Germinal center (tissue), 1 donor: ENCODE measurements around the gene TRAPPC2L.
A peak's percentile ranks its signal among the peaks of the same experiment; 100 is the strongest.

Experiments
- DNase-seq: peaks from one replicate; pipeline ENCODE4 v3.0.0; 2012; ENCODE audit warnings: mixed read lengths, low spot score

The TRAPPC2L gene

DNA sequence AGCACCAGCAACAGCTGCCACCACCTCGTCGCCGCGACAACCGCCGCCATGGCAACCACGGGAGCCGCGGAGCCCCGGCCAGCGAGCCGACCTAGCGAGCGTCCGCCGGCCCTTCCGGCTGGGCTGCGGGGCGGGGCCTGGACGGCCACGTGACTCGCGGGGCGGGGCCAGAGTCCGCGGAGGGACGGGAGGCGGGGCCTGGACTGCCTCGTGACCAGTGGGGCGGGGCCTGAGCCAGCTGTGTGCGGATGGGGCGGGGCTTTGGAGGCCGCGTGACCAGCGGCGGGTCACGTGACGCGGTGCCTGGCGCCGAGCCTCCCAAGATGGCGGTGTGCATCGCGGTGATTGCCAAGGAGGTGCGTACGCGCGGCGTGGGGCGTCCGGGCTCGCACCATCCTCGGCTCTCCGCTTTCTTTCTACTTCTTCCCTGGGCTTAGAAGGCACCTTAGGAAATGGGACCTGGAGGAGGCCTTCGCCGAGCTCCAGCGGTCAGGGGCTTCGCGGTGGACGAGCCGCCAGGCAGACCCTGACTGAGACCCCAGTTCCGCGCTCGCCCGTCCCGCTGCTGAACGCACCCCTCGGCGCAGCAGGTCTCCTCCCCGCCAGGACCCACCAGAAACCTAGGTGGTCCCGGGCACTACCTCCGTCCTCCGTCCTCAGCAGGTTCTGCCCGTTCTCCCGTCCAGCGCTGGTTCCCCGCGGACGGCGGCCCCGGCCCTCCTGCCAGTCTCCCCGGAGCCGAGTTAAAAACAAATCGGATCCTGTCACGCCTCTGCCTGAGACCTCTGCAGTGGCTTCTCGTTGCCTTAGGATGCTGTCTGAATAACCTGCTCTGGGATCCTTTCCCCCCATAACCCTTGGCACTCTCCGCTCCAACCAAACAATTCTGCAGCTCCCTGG, at the start of gene TRAPPC2L, which contains the start of gene GALNS:
Gene TRAPPC2L, plus strand, starts transcription at position 300 of the 900 bp plus-strand sequence. Its CDS starts 24 bp downstream, at position 324.
Gene GALNS, minus strand, starts transcription at position 120 of the 900 bp plus-strand sequence. Its CDS starts 70 bp downstream, at position 50.
- DNase-seq = peak; percentile 100

- DNase-seq = no peak
Measured at GRCh38 chr16:88807142-88807625, 49.7 kb upstream of the TRAPPC2L start.

- DNase-seq = no peak
Measured at GRCh38 chr16:88807626-88808453, 49.1 kb upstream of the TRAPPC2L start.

DNA sequence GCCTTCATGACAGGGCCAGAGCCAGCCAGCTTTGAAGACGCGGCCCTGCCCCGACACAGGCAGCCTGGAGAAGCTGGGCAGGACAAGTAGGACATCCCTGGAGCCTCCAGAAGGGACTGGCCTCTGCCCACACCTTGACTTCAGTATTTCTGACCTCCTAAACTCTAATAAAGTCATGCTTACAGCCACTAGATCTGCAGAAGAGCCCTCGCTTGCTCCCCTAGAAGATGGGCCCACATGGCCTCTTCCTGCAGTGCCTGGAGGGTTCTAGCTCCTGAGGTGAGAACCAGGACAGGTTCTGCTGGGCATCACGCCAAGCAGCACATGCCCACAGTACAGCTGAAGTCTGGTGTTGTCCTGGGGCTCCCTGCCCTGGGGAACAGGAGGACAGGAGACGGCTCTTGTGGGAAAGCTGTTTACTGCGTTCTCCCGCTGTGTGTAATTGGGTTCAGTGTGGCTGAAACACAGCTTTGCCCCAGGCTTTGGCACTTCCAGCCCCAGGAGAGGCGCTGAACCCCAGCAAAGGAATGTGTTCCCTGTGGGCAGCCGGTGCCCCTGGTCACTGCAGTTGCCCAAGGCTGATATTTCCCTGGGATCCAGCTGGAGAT, 47.8 kb upstream of the TRAPPC2L start:
- DNase-seq = no peak

GRCh38 chr16:88809676-88810165, 47.2 kb upstream of the TRAPPC2L start:
- no peak for DNase-seq

- no peak for DNase-seq
Measured at GRCh38 chr16:88810166-88810911, 46.6 kb upstream of the TRAPPC2L start.

DNA sequence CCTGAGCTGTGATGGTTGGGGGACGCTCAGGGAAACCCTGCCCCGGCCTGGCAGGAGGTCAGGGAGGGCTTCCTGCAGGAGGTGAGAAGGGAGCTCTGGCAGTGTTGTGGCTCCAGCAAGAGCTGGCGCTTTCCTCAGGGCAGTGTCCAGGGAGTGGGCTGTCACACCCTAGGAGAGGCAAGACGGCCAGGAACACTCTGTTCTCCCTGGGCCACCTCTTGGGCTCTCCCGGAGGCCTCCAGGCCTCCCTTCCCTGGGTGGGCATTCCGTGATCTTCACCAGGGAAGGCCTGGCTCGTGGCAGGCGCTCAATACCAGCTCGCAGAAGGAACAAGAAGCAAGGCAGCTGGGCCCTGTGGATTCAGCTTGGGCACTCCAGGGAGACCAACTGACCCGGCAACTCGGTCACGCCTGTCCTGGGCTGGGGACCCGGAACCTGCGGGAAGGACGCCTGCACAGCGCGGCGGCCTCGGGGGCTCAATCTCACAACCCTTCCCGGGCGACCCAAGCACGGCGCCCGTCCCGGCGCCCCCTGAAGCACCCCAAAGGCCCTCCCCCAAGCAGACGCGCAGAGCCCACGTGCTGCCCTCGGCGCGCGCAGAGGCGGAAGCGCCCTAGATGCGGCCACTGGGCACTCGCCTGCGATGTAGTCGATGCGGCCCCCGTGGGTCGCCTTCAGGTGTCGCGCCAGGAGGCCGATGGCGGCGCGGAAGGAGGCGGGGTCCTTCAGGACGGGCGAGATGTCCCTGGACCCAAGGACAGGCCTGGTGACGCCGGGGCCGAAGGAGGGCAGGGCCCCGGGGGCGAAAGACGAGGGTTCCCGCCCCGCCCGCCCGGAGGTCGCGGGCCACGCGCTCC, 45.8 kb upstream of the TRAPPC2L start:
- DNase-seq = peak; percentile 57

- peak; percentile 97 for DNase-seq
Measured at GRCh38 chr16:88811769-88812512, 45.0 kb upstream of the TRAPPC2L start, which contains the start of gene APRT. Gene APRT, minus strand, starts transcription at chr16:88811928. Its CDS starts 29 bp downstream, at chr16:88811899.

DNA sequence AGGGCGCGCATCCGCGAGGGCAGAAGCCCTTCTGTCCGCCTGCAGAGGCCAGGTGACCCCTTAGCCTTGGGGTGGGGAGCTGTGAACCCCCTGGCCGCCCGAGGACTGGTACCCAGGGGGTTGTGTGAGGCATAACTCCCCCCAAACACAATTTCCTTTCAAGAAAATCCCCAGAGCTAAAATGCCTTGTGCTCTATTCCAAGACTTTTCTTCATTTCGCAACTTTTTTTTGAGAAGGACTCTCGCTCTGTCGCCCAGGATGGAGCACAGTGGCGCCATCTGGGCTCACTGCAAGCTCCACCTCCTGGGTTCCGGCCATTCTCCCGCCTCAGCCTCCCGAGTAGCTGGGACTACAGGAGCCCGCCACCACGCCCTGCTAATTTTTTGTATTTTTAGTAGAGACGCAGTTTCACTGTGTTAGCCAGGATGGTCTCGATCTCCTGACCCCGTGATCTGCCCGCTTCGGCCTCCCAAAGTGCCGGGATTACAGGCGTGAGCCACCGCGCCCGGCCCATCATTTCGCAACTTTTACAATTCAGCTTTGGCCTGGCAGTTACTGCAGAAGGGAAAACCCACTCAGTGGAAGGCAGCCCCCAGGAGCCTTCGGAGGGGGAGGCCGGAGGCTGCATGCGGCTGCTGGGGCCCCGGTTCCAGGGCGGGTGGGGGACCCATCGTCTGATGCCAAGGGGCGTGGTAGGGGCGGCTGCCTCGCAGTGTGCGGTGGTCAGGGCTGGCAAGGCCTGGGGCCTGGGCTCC, 44.2 kb upstream of the TRAPPC2L start:
- no peak for DNase-seq

DNA sequence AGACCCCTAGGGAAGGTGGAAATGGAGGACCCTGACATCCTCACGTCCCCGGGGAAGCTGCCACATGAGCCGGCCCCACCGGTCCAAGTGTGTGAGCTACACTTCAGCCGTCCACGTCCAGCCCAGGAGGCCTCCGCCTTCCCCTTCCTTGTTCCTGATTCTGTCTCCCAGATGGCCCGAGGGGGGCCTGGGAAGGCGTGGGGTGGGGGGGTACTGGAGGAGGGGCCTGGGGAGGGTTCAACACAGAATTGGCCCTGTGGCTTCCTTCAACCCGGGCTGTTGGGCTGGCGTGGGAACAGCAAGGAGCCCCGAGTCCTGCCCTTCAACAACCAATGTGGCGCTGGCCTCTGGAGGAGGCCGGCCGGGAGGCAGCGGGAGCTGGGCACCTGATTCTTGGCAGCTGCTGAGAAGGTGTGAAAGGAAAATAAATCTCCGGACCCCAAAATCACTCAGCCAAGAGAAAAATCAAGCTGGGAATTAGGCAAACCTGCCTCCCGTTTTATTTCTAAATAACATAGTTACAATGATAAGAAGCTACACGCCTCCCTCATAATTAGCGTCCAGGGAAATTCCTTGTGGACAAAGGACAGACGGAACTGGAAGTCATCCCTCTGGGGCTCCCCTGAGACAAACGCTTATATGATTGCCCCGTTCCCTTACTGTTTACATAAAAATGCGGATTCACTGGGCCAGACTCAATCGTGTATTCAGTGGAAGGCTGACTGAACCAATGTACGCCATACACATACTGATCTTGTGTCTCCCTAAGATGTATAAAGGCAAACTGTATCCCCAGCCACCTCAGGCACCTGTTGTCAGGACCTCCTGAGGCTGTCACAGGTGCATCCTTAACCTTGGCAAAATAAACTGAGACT, 43.4 kb upstream of the TRAPPC2L start:
- no peak for DNase-seq

- no peak for DNase-seq
Measured at GRCh38 chr16:88814144-88814502, 42.8 kb upstream of the TRAPPC2L start.

GRCh38 chr16:88815227-88815626, 41.7 kb upstream of the TRAPPC2L start:
- DNase-seq = no peak

- DNase-seq = peak; percentile 61
Measured at GRCh38 chr16:88815901-88816589, 40.9 kb upstream of the TRAPPC2L start.

GRCh38 chr16:88816736-88817535, 40.0 kb upstream of the TRAPPC2L start:
- no peak for DNase-seq

- no peak for DNase-seq
Measured at GRCh38 chr16:88817785-88818574, 38.9 kb upstream of the TRAPPC2L start.

- DNase-seq = no peak
Measured at GRCh38 chr16:88818575-88818874, 38.4 kb upstream of the TRAPPC2L start.
